ENCODE data around the gene CA12.

GRCh38 chr15:63368503-63368902 is 13.1 kb downstream of the CA12 start:
- TF ChIP-seq CTCF (IDR thresholded peaks at IDR 0.05) (no peak), POLR2A (IDR thresholded peaks at IDR 0.05) (no peak)
